Measurements from ENCODE around the gene ZBTB21. TPM values are rescaled to one million over a fixed set of nuclear protein-coding genes. Genes with fewer than 3 reads are reported as not detected.

Gene ZBTB21
- total and polyA plus RNA-seq, 2 of the 8 experiments (the other 6 are each of a cell fraction or from before 2014, with no cell fraction given): 3.9 to 17.8 TPM

- no peak overlapping the region for H4K5ac ChIP-seq (ENCODE audit: insufficient read length, low read depth, low read length)
- 93% methylated on average over 16 of the region's 16 CpGs; no CpG with 5 or more reads in 1 of the 2 experiments for WGBS, 2 experiments (ENCODE audit: extremely low coverage in 1 of 2, insufficient coverage in 1 of 2, insufficient read length in 1 of 2, insufficient replicate concordance in 2 of 2, low coverage in 1 of 2, low lambda C conversion rate in 2 of 2, missing lambda C conversion rate in 1 of 2)
- no peak overlapping the region for H3K18ac ChIP-seq (ENCODE audit: extremely low read depth, low read length)
- H2BK5ac ChIP-seq (ENCODE audit: low read depth, low read length): no peak overlapping the region
- H3K79me2 ChIP-seq (ENCODE audit: control insufficient read depth in 1 of 2, insufficient read depth in 2 of 2, low read length in 2 of 2): no peaks in the 10 kb centered on the region
- H3K4ac ChIP-seq (replicated peaks; ENCODE audit: insufficient read length, low read depth, low read length): no peak overlapping the region
- no peak overlapping the region for H2BK12ac ChIP-seq (ENCODE audit: low read depth, low read length)
- H2BK20ac ChIP-seq (ENCODE audit: low read length): no peak overlapping the region
- no peak overlapping the region for H3K56ac ChIP-seq (replicated peaks; ENCODE audit: insufficient read length, low read depth, low read length)
- H4K20me1 ChIP-seq (replicated peaks in 1 of 2; ENCODE audit: control insufficient read depth in 1 of 2, insufficient read depth in 2 of 2, low read length in 2 of 2): no peaks in the 10 kb centered on the region
- no peak overlapping the region for H4K91ac ChIP-seq (replicated peaks; ENCODE audit: insufficient read length, low read length)
- DNase-seq (ENCODE audit: low read depth in 1 of 2, low spot score in 2 of 2) (no peak), FAIRE-seq (no peak)
- H3K4me2 ChIP-seq (ENCODE audit: insufficient read depth in 1 of 2, low read depth in 2 of 2, low read length in 2 of 2): no peak overlapping the region
- no peak for TF ChIP-seq KDM5A (IDR thresholded peaks at IDR 0.05; ENCODE audit: low read length)
- TF ChIP-seq GABPA (IDR thresholded peaks at IDR 0.05; ENCODE audit: borderline replicate concordance, insufficient read depth, low read length): no peak
- no peak for TF ChIP-seq SIX5 (IDR thresholded peaks at IDR 0.05; ENCODE audit: low read depth, low read length)
- no peak for TF ChIP-seq CBX8 (IDR thresholded peaks at IDR 0.05; ENCODE audit: borderline replicate concordance, low read depth, low read length)
- no peak for TF ChIP-seq NRF1 (IDR thresholded peaks at IDR 0.05; ENCODE audit: low read depth, low read length)
- TF ChIP-seq CHD1 (IDR thresholded peaks at IDR 0.05; ENCODE audit: low read depth, low read length): no peak
- TF ChIP-seq TAF7 (optimal IDR thresholded peaks at IDR 0.05; ENCODE audit: borderline replicate concordance, low read depth, low read length): no peak
- TF ChIP-seq BRCA1 (IDR thresholded peaks at IDR 0.05; ENCODE audit: low read depth, low read length): no peak
- TF ChIP-seq RBBP5 (IDR thresholded peaks at IDR 0.05; ENCODE audit: borderline replicate concordance, low read depth, low read length): no peak
- no peak for TF ChIP-seq MAFK (IDR thresholded peaks at IDR 0.05; ENCODE audit: low read depth, low read length)
- no peak for TF ChIP-seq CHD2 (IDR thresholded peaks at IDR 0.05; ENCODE audit: low read length)
- TF ChIP-seq KDM4A (IDR thresholded peaks at IDR 0.05; ENCODE audit: low read depth, low read length, severe bottlenecking): no peak
- no peak overlapping the region for H3K9ac ChIP-seq (replicated peaks in 1 of 4; ENCODE audit: extremely low read depth in 1 of 4, low read depth in 3 of 4, low read length in 3 of 4)
- no peak overlapping the region for H2BK120ac ChIP-seq (replicated peaks; ENCODE audit: low read depth, low read length)
- no peaks in the 10 kb centered on the region for H3K27me3 ChIP-seq (replicated peaks in 1 of 4; ENCODE audit: control insufficient read depth in 3 of 4, extremely low read depth in 1 of 4, insufficient read depth in 3 of 4, low read length in 3 of 4)
- H3K9me3 ChIP-seq (ENCODE audit: insufficient read depth in 2 of 2, low read depth in 1 of 2, low read length in 1 of 2): peaks cover 13 to 16% of the 10 kb centered on the region in 2 experiments
- no peak overlapping the region for H3K14ac ChIP-seq (ENCODE audit: insufficient read length)
- no peak overlapping the region for H3K23ac ChIP-seq (ENCODE audit: insufficient read length)
- peaks cover 5 to 47% (median 28%) of the 10 kb centered on the region in 4 experiments; a peak in 7 of 8 replicates for H3K36me3 ChIP-seq (ENCODE audit: control insufficient read depth in 2 of 4, insufficient read depth in 4 of 4, low read length in 3 of 4)
- ChIA-PET CTCF (ENCODE audit: partially characterized antibody) (no interaction called here), POLR2A (ENCODE audit: partially characterized antibody) (interaction anchor here (1.0 to 1.1 kb wide), 2 partner anchors 18 kb away, joined by 3 read pairs; no protein-coding TSS in a partner anchor)
- no peak overlapping the region for H3K4me3 ChIP-seq (ENCODE audit: extremely low read depth in 1 of 4, insufficient read depth in 2 of 4, low read depth in 3 of 4, low read length in 4 of 4)
- H2BK15ac ChIP-seq (ENCODE audit: low read length): no peak overlapping the region
- no peak overlapping the region for H2AK5ac ChIP-seq (ENCODE audit: low read depth, low read length)
- H3K4me1 ChIP-seq (replicated peaks in 1 of 4; ENCODE audit: control insufficient read depth in 3 of 4, insufficient read depth in 4 of 4, low read length in 3 of 4): no peaks in the 10 kb centered on the region
- H2AFZ ChIP-seq (ENCODE audit: low read length): no peak overlapping the region
- H4K8ac ChIP-seq (ENCODE audit: extremely low read depth, insufficient read depth, low read length): no peak overlapping the region
- H3K27ac ChIP-seq (ENCODE audit: low read depth, low read length): no peak overlapping the region
- no peaks in the 10 kb centered on the region for H3K23me2 ChIP-seq (ENCODE audit: low read depth, low read length)
- H3K79me1 ChIP-seq (ENCODE audit: low read depth, low read length): 0 out of 2 replicates have a peak, but pooled peaks cover under 1% of the 10 kb centered on the region
Observed at GRCh38 chr21:41991659-41992058, 18.5 kb downstream of the ZBTB21 start.
